T-helper 17 cell (primary cell): ENCODE results near the gene FMNL2. TPM values are rescaled to one million over a fixed set of nuclear protein-coding genes. Genes with fewer than 3 reads are reported as not detected.

ENCODE experiments used
- ATAC-seq: fragments of 150-1000 bp; cut with Tn5 transposase; 2 replicates; pipeline ENCODE4 v1.10.0; 2021; ENCODE audit warnings: mild to moderate bottlenecking, moderate library complexity
- DNase-seq, 3 donors: peaks; one replicate each; pipeline versions ENCODE4 v3.0.0 to v3.0.0-alpha.2; 2020 to 2021
- H3K9me3 ChIP-seq: one replicate; pipeline ENCODE4 v1.7.0; 2013; ENCODE audit warnings: low read length, mild to moderate bottlenecking; ENCODE audit not compliant: control insufficient read depth, poor library complexity, severe bottlenecking
- H3K27ac Mint-ChIP-seq: one replicate; pipeline ENCODE4 v1.8.0; 2022; ENCODE audit warnings: mild to moderate bottlenecking, moderate library complexity, mixed read lengths
- H3K27me3 Mint-ChIP-seq: one replicate; pipeline ENCODE4 v1.8.0; 2022; ENCODE audit warnings: mixed read lengths
- H3K36me3 Mint-ChIP-seq: one replicate; pipeline ENCODE4 v1.8.0; 2022; ENCODE audit warnings: low read depth, mixed read lengths
- H3K4me1 Mint-ChIP-seq: one replicate; pipeline ENCODE4 v1.8.0; 2022; ENCODE audit warnings: mild to moderate bottlenecking, mixed read lengths
- H3K4me3 Mint-ChIP-seq: one replicate; pipeline ENCODE4 v1.8.0; 2022; ENCODE audit warnings: mild to moderate bottlenecking, moderate library complexity, mixed read lengths
- total RNA-seq, 4 donors: library from RNA in 2 of 4; stranded (reverse) in 2 of 4; gene quantifications; one replicate each; pipeline ENCODE4 v1.2.3 and lab custom pipeline; 2022 to 2026

Gene FMNL2
- total RNA-seq, 2 donors from 2014 or later = 0.34 to 0.40 TPM

GRCh38 chr2:152347076-152347475 is 12.1 kb downstream of the FMNL2 start:
- H3K9me3 ChIP-seq = no peaks in the 10 kb centered on the region
- H3K36me3 Mint-ChIP-seq = no peaks in the 10 kb centered on the region
- ATAC-seq = no peak
- no peak overlapping the region for H3K4me3 Mint-ChIP-seq
- H3K27me3 Mint-ChIP-seq = peaks cover 2% of the 10 kb centered on the region
- no peak for DNase-seq
- peaks cover 2% of the 10 kb centered on the region for H3K4me1 Mint-ChIP-seq
- H3K27ac Mint-ChIP-seq = no peak overlapping the region

- no peak overlapping the region for H3K4me3 Mint-ChIP-seq
- H3K36me3 Mint-ChIP-seq = no peaks in the 10 kb centered on the region
- H3K4me1 Mint-ChIP-seq = peaks cover 2% of the 10 kb centered on the region
- no peaks in the 10 kb centered on the region for H3K27me3 Mint-ChIP-seq
- no peak overlapping the region for H3K27ac Mint-ChIP-seq
- no peak for ATAC-seq
- no peaks in the 10 kb centered on the region for H3K9me3 ChIP-seq
- no peak for DNase-seq
These were observed 13.4 kb downstream of the FMNL2 start for GRCh38 chr2:152348388-152348787.

- Mint-ChIP-seq H3K4me1 (peaks cover 2% of the 10 kb centered on the region), H3K36me3 (no peaks in the 10 kb centered on the region), H3K27ac (no peak overlapping the region), H3K4me3 (no peak overlapping the region), H3K27me3 (no peaks in the 10 kb centered on the region)
- no peaks in the 10 kb centered on the region for H3K9me3 ChIP-seq
- DNase-seq = no peak
- ATAC-seq = no peak
These were observed 14.4 kb downstream of the FMNL2 start for GRCh38 chr2:152349416-152349815.

- Mint-ChIP-seq H3K4me1 (no peaks in the 10 kb centered on the region), H3K27ac (no peak overlapping the region), H3K36me3 (no peaks in the 10 kb centered on the region), H3K27me3 (no peaks in the 10 kb centered on the region), H3K4me3 (no peak overlapping the region)
- DNase-seq (no peak), ATAC-seq (no peak)
- H3K9me3 ChIP-seq = no peaks in the 10 kb centered on the region
These were observed 15.2 kb downstream of the FMNL2 start for GRCh38 chr2:152350155-152350679.

GRCh38 chr2:152352616-152353015 is 17.6 kb downstream of the FMNL2 start:
- no peak overlapping the region for H3K4me3 Mint-ChIP-seq
- no peaks in the 10 kb centered on the region for H3K36me3 Mint-ChIP-seq
- no peak for ATAC-seq
- H3K4me1 Mint-ChIP-seq = no peaks in the 10 kb centered on the region
- DNase-seq = no peak
- no peak overlapping the region for H3K27ac Mint-ChIP-seq
- H3K27me3 Mint-ChIP-seq = no peaks in the 10 kb centered on the region
- H3K9me3 ChIP-seq = no peaks in the 10 kb centered on the region

- Mint-ChIP-seq H3K36me3 (no peaks in the 10 kb centered on the region), H3K4me1 (no peaks in the 10 kb centered on the region)
- no peak for ATAC-seq
These were observed 18.4 kb downstream of the FMNL2 start for GRCh38 chr2:152353364-152353763.

GRCh38 chr2:152354069-152354755 is 19.2 kb downstream of the FMNL2 start:
- ATAC-seq (no peak), DNase-seq (no peak)
- no peaks in the 10 kb centered on the region for H3K27me3 Mint-ChIP-seq
- H3K36me3 Mint-ChIP-seq = no peaks in the 10 kb centered on the region
- H3K4me3 Mint-ChIP-seq = no peak overlapping the region
- H3K27ac Mint-ChIP-seq = no peak overlapping the region
- H3K4me1 Mint-ChIP-seq = no peaks in the 10 kb centered on the region
- H3K9me3 ChIP-seq = no peaks in the 10 kb centered on the region

More at GRCh38 chr2:152353364-152353763, 18.4 kb downstream of the FMNL2 start:
- H3K27me3 Mint-ChIP-seq = no peaks in the 10 kb centered on the region
- no peaks in the 10 kb centered on the region for H3K9me3 ChIP-seq
- H3K4me3 Mint-ChIP-seq = no peak overlapping the region
- no peak for DNase-seq
- no peak overlapping the region for H3K27ac Mint-ChIP-seq

GRCh38 chr2:152354909-152355308 is 19.9 kb downstream of the FMNL2 start:
- DNase-seq (no peak), ATAC-seq (no peak)
- no peaks in the 10 kb centered on the region for H3K27me3 Mint-ChIP-seq
- H3K27ac Mint-ChIP-seq = no peak overlapping the region
- H3K4me3 Mint-ChIP-seq = no peak overlapping the region
- H3K4me1 Mint-ChIP-seq = no peaks in the 10 kb centered on the region
- no peaks in the 10 kb centered on the region for H3K36me3 Mint-ChIP-seq
- no peaks in the 10 kb centered on the region for H3K9me3 ChIP-seq

GRCh38 chr2:152355409-152355831 is 20.4 kb downstream of the FMNL2 start:
- DNase-seq (no peak), ATAC-seq (no peak)
- H3K4me3 Mint-ChIP-seq = no peak overlapping the region
- peaks cover 5% of the 10 kb centered on the region for H3K27me3 Mint-ChIP-seq
- no peaks in the 10 kb centered on the region for H3K36me3 Mint-ChIP-seq
- H3K27ac Mint-ChIP-seq = no peak overlapping the region
- H3K9me3 ChIP-seq = no peaks in the 10 kb centered on the region
- no peaks in the 10 kb centered on the region for H3K4me1 Mint-ChIP-seq

- DNase-seq = no peak
- H3K4me3 Mint-ChIP-seq = no peak overlapping the region
- no peaks in the 10 kb centered on the region for H3K36me3 Mint-ChIP-seq
- peaks cover 25% of the 10 kb centered on the region for H3K27me3 Mint-ChIP-seq
- no peaks in the 10 kb centered on the region for H3K9me3 ChIP-seq
- no peak for ATAC-seq
- no peak overlapping the region for H3K27ac Mint-ChIP-seq
- no peaks in the 10 kb centered on the region for H3K4me1 Mint-ChIP-seq
These were observed 24.8 kb downstream of the FMNL2 start for GRCh38 chr2:152359573-152360363.

GRCh38 chr2:152363936-152364335 is 29.0 kb downstream of the FMNL2 start:
- no peaks in the 10 kb centered on the region for H3K4me1 Mint-ChIP-seq
- DNase-seq = no peak
- no peaks in the 10 kb centered on the region for H3K9me3 ChIP-seq
- peaks cover 25% of the 10 kb centered on the region for H3K27me3 Mint-ChIP-seq
- no peak overlapping the region for H3K27ac Mint-ChIP-seq
- H3K36me3 Mint-ChIP-seq = no peaks in the 10 kb centered on the region
- no peak for ATAC-seq
- no peak overlapping the region for H3K4me3 Mint-ChIP-seq

- Mint-ChIP-seq H3K4me1 (no peaks in the 10 kb centered on the region), H3K27me3 (peaks cover 20% of the 10 kb centered on the region), H3K27ac (no peak overlapping the region), H3K4me3 (no peak overlapping the region), H3K36me3 (no peaks in the 10 kb centered on the region)
- ATAC-seq = no peak
- H3K9me3 ChIP-seq = no peaks in the 10 kb centered on the region
- DNase-seq = no peak
These were observed 32.8 kb downstream of the FMNL2 start for GRCh38 chr2:152367547-152368390.
